Neural progenitor cell (in vitro differentiated cells): Measurements from ENCODE around the gene CNTNAP2. TPM values are rescaled to one million over a fixed set of nuclear protein-coding genes. Genes with fewer than 3 reads are reported as not detected.

Experiments
- DNase-seq: peaks from one replicate; pipeline ENCODE4 v3.0.0-alpha.2; 2016; ENCODE audit warnings: low spot score
- H2AFZ ChIP-seq: fragments of 200-600 bp; sonication (generic); replicated peaks from 2 replicates; pipeline ENCODE4 v1.6.1; 2016; ENCODE audit warnings: antibody characterized with exemption
- H3F3A ChIP-seq: fragments of 200-600 bp; sonication (generic); 2 replicates; pipeline ENCODE4 v1.6.1; 2016; ENCODE audit warnings: antibody characterized with exemption, low read depth
- H3K27ac ChIP-seq: fragments of 200-600 bp; sonication (generic); 2 replicates; pipeline ENCODE4 v1.5.1; 2016; ENCODE audit warnings: mild to moderate bottlenecking
- H3K27me3 ChIP-seq: fragments of 200-600 bp; sonication (generic); 2 replicates; pipeline ENCODE4 v1.6.1; 2016; ENCODE audit warnings: mild to moderate bottlenecking, moderate library complexity
- H3K36me3 ChIP-seq: fragments of 200-600 bp; sonication (generic); 2 replicates; pipeline ENCODE4 v1.5.1; 2016
- H3K4me1 ChIP-seq: fragments of 200-600 bp; sonication (generic); 2 replicates; pipeline ENCODE4 v1.6.1; 2016; ENCODE audit warnings: mixed run types
- H3K4me2 ChIP-seq: fragments of 200-600 bp; sonication (generic); 2 replicates; pipeline ENCODE4 v1.6.1; 2016
- H3K4me3 ChIP-seq: fragments of 200-600 bp; sonication (generic); 2 replicates; pipeline ENCODE4 v1.5.1; 2016
- H3K79me2 ChIP-seq: fragments of 200-600 bp; sonication (generic); 2 replicates; pipeline ENCODE4 v1.6.1; 2016; ENCODE audit warnings: low read depth
- H3K9ac ChIP-seq: fragments of 200-600 bp; sonication (generic); 2 replicates; pipeline ENCODE4 v1.6.1; 2016
- H3K9me3 ChIP-seq: fragments of 200-600 bp; sonication (generic); 2 replicates; pipeline ENCODE4 v1.5.1; 2016; ENCODE audit warnings: low read depth
- H4K20me1 ChIP-seq: fragments of 200-600 bp; sonication (generic); 2 replicates; pipeline ENCODE4 v1.6.1; 2016; ENCODE audit warnings: low read depth
- H3K27ac Mint-ChIP-seq: 3 replicates; pipeline ENCODE4 v1.8.0; 2021; ENCODE audit warnings: mixed read lengths
- H3K27me3 Mint-ChIP-seq: 2 replicates; pipeline ENCODE4 v1.8.0; 2022; ENCODE audit warnings: low read depth, mild to moderate bottlenecking, inconsistent platforms, moderate library complexity, mixed read lengths; ENCODE audit not compliant: insufficient read depth
- H3K36me3 Mint-ChIP-seq: 3 replicates; pipeline ENCODE4 v1.8.0; 2021; ENCODE audit warnings: mixed read lengths
- H3K4me1 Mint-ChIP-seq: 3 replicates; pipeline ENCODE4 v1.8.0; 2021; ENCODE audit warnings: mixed read lengths
- H3K4me3 Mint-ChIP-seq: 3 replicates; pipeline ENCODE4 v1.8.0; 2021; ENCODE audit warnings: mild to moderate bottlenecking, moderate library complexity, mixed read lengths
- H3K9me3 Mint-ChIP-seq: 3 replicates; pipeline ENCODE4 v1.8.0; 2020; ENCODE audit warnings: mixed read lengths
- CTCF ChIP-seq: fragments of 200-600 bp; sonication (generic); IDR thresholded peaks from 2 replicates; pipeline ENCODE4 v1.5.1; 2017; ENCODE audit warnings: antibody characterized with exemption, mild to moderate bottlenecking
- EZH2 ChIP-seq: fragments of 200-600 bp; sonication (generic); IDR thresholded peaks from 2 replicates; pipeline ENCODE4 v1.6.1; 2017; ENCODE audit warnings: antibody characterized with exemption, mild to moderate bottlenecking, moderate library complexity
- EZH2phosphoT487 ChIP-seq: fragments of 200-600 bp; sonication (generic); IDR thresholded peaks from 2 replicates; pipeline ENCODE4 v1.6.1; 2017; ENCODE audit warnings: antibody characterized with exemption
- total RNA-seq: library from RNA; depleted of rRNA; stranded (reverse); fragments of >200 nt; gene quantifications from 2 replicates; pipeline ENCODE4 v1.2.3, GENCODE V29; 2015; ENCODE audit warnings: low replicate concordance

The CNTNAP2 gene
- total RNA-seq, 1 donor from 2014 or later: 126 TPM

DNA sequence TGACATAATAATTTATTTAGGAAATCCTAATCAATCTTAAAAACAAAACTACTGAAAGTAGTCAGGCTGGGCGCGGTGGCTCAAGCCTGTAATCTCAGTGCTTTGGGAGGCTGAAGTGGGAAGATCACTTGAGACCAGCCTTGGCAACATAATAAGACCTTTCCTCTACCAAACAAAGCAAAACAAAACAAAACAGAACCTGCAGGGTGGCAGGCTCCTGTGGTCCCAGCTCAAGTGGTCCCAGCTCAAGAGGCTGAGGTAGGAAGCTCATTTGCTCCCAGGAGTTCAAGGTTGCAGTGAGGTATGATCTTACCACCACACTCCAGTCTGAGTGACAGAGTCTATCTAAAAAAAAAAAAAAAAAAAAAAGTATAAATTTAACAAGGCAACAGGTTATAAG is 748.0 kb downstream of the CNTNAP2 start:
- no peak overlapping the region for H3K27ac Mint-ChIP-seq

GRCh38 chr7:146865696-146866095 is 749.1 kb downstream of the CNTNAP2 start:
- Histone ChIP-seq H3K27me3 (no peaks in the 10 kb centered on the region), H3K4me2 (no peak overlapping the region), H3K4me1 (no peaks in the 10 kb centered on the region), H3K36me3 (no peaks in the 10 kb centered on the region), H3K9ac (no peak overlapping the region), H3K4me3 (no peak overlapping the region), H3K27ac (no peak overlapping the region), H3K9me3 (no peaks in the 10 kb centered on the region), H2AFZ (no peak overlapping the region), H3F3A (no peaks in the 10 kb centered on the region), H3K79me2 (no peaks in the 10 kb centered on the region), H4K20me1 (no peaks in the 10 kb centered on the region)
- Mint-ChIP-seq H3K27me3 (no peaks in the 10 kb centered on the region), H3K4me3 (no peak overlapping the region), H3K9me3 (no peaks in the 10 kb centered on the region), H3K36me3 (no peaks in the 10 kb centered on the region), H3K4me1 (no peaks in the 10 kb centered on the region), H3K27ac (no peak overlapping the region)
- no peak for TF ChIP-seq CTCF
- no peak for DNase-seq

More for the DNA sequence above, 748.0 kb downstream of the CNTNAP2 start:
- H4K20me1 ChIP-seq: no peaks in the 10 kb centered on the region
- H3K27ac ChIP-seq: no peak overlapping the region
- H3K4me1 ChIP-seq: no peaks in the 10 kb centered on the region
- H3K27me3 ChIP-seq: no peaks in the 10 kb centered on the region
- Mint-ChIP-seq H3K36me3 (no peaks in the 10 kb centered on the region), H3K27me3 (no peaks in the 10 kb centered on the region), H3K4me1 (no peaks in the 10 kb centered on the region), H3K4me3 (no peak overlapping the region), H3K9me3 (no peaks in the 10 kb centered on the region)
- H3K4me3 ChIP-seq: no peak overlapping the region
- no peak for TF ChIP-seq EZH2
- no peak for TF ChIP-seq CTCF
- no peak for TF ChIP-seq EZH2phosphoT487
- peak; percentile 2 for DNase-seq
- no peaks in the 10 kb centered on the region for H3K9me3 ChIP-seq
- no peaks in the 10 kb centered on the region for H3F3A ChIP-seq
- H2AFZ ChIP-seq: no peak overlapping the region
- no peaks in the 10 kb centered on the region for H3K79me2 ChIP-seq
- no peaks in the 10 kb centered on the region for H3K36me3 ChIP-seq
- H3K4me2 ChIP-seq: no peak overlapping the region
- H3K9ac ChIP-seq: no peak overlapping the region

DNA sequence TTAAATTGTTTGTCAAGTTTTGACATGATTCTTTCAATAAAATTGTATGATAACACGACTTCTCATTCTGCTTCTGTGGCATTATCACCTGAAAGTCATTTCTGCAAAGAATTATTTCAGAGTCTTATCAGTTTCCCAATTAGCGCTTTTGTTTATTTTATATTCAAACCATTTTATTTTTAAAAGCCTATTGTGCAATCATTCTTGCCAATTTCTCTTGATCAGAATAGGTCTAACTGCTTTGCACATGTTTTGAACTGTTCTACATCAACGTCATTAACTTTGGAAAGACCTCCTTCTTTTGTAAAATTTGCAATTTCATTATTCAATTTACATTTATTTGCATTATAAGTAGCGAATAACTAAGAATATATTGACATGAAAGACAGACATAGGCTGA is 758.1 kb downstream of the CNTNAP2 start:
- Histone ChIP-seq H3K36me3 (no peaks in the 10 kb centered on the region), H3K27me3 (no peaks in the 10 kb centered on the region), H2AFZ (no peak overlapping the region), H4K20me1 (no peaks in the 10 kb centered on the region), H3K4me2 (peak overlapping the region; percentile 58), H3K9ac (no peak overlapping the region), H3K9me3 (no peaks in the 10 kb centered on the region), H3K79me2 (no peaks in the 10 kb centered on the region), H3F3A (peaks cover 15% of the 10 kb centered on the region), H3K27ac (peak overlapping the region; percentile 84), H3K4me1 (peaks cover 14% of the 10 kb centered on the region), H3K4me3 (no peak overlapping the region)
- no peak overlapping the region for H3K4me3 Mint-ChIP-seq
- H3K27ac Mint-ChIP-seq: no peak overlapping the region
- no peak for TF ChIP-seq EZH2
- no peak for TF ChIP-seq EZH2phosphoT487
- no peak for TF ChIP-seq CTCF
- no peaks in the 10 kb centered on the region for H3K27me3 Mint-ChIP-seq
- H3K36me3 Mint-ChIP-seq: no peaks in the 10 kb centered on the region
- H3K4me1 Mint-ChIP-seq: peaks cover 8% of the 10 kb centered on the region
- no peaks in the 10 kb centered on the region for H3K9me3 Mint-ChIP-seq
- no peak for DNase-seq
